HG03571 (cell line): ENCODE measurements around the gene MTARC2.
"Not testable (repeated sequence)": the region's sequence is repeated elsewhere in the genome, so short reads cannot be mapped to it uniquely, and the experiment has no call there.

Experiments used
- ATAC-seq: cut with Tn5 transposase; IDR thresholded peaks from one replicate; pipeline ENCODE4 v1.9.1; 2021; ENCODE audit not compliant: unreplicated experiment

MTARC2 gene

DNA sequence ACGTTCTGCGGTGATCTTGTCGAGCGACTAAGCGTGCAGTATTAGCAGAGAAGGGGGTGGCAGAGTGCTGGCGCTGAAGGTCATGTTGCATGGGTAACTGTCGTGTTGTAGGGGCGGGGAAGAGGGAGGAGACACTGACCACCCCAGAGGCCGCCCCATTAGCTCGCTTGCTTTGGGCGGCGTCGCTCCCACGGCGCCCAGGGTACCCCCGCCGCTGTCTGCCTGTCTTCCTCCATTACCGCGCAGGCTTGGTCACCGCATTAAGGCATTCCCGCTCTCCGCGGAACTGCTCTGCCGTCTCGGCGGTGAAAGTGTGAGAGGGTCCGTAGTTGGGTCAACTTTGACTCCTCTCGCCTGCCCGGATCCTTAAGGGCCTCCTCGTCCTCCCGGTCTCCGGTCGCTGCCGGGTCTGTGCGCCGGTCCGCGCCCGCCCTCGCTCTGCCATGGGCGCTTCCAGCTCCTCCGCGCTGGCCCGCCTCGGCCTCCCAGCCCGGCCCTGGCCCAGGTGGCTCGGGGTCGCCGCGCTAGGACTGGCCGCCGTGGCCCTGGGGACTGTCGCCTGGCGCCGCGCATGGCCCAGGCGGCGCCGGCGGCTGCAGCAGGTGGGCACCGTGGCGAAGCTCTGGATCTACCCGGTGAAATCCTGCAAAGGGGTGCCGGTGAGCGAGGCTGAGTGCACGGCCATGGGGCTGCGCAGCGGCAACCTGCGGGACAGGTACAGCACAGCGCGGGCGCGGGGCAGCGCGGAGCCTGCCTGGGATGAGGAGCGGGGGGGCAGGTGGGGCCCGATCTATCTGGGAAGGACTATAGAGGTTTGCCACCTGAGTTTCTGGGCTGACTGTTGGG, at the start of gene MTARC2:
MTARC2 (plus strand) TSS at position 234 of the 846 bp plus-strand sequence; CDS start at position 444, 210 bp downstream.
- peak; percentile 93 for ATAC-seq

- ATAC-seq: no peak
Observed at GRCh38 chr1:220698607-220699016, 49.5 kb upstream of the MTARC2 start.

GRCh38 chr1:220699044-220699443, 49.1 kb upstream of the MTARC2 start:
- ATAC-seq: no peak

- ATAC-seq: no peak
Observed at GRCh38 chr1:220700556-220701179, 47.5 kb upstream of the MTARC2 start.

DNA sequence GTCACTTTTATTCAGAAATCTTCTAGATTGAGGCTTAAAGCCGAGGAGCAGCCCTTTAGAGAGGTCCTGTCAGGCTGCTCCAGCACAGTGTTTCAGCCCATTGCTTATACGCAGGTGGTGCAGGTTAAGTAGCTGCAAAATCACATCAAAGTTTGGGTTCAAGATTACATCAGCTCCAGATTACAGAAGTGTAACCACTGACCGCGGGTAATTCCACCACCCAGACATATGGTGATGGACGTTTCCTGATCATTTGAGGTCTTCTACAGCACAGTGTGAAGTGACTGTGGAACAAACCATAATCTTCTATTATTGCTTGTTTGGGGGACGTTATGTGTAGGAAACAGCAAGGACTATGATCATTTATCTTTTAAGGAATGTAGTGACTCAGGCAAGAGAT, 46.1 kb upstream of the MTARC2 start:
- no peak for ATAC-seq

GRCh38 chr1:220702733-220703270, 45.3 kb upstream of the MTARC2 start:
- no peak for ATAC-seq

- ATAC-seq: no peak
Observed at GRCh38 chr1:220703305-220703704, 44.8 kb upstream of the MTARC2 start.

DNA sequence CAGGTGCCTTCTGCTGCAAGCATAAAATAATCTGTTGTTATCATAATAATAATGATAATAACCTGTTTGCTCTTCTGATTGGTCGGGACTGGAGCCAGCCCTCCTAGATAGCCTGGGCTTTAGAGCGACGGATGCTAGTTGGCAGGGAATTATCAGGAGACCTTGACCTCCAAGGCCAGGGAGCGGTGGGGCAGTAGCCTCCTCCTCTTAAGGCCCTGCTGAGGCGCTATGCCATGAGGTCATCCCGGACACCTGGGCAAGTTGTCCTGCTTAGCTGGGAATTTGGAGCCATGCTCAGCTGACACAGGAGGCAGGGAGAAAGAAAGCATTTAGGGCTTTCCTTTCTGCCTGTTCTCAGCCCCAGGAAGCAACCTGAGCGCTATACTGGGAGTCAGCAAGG, 42.3 kb upstream of the MTARC2 start:
- no peak for ATAC-seq

DNA sequence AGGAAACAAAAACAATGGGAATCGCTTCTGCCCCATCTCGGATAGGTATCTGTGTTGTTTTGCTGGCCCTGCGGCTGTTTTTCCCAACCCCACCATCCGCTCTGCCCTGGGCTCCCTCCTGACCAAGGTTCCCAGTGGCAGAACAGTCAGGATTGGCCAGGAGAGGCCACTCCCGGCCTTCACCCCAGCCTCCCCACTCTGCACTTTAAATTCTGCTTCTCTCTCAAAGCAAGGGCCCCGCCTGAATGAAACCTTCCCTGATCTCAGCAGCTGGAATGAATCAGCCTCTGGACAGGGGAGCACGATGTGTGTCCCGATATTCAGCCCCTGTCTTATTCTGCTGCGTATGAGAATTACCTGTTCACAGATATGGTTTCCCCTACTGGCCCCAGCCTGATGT, 41.6 kb upstream of the MTARC2 start:
- no peak for ATAC-seq

DNA sequence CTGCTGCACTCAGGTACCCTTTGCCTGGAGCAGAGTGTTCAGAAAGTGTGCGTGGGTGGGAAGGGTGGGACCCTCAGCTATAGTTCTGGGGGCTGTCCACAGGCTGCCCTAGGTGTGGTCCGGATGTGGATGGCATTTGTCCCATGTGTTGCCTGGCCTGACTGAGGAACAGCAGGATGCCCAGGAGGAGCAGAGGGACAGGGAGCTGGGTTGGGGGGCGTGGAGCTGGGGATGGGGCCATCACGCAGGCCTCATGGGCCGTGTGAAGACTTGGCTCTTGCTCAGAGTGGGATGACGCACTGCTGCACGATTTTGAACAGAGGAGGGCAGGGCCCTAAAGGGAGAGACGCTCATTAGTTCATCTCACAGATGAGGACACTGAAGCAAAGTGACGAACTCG, 41.0 kb upstream of the MTARC2 start:
- ATAC-seq: no peak

DNA sequence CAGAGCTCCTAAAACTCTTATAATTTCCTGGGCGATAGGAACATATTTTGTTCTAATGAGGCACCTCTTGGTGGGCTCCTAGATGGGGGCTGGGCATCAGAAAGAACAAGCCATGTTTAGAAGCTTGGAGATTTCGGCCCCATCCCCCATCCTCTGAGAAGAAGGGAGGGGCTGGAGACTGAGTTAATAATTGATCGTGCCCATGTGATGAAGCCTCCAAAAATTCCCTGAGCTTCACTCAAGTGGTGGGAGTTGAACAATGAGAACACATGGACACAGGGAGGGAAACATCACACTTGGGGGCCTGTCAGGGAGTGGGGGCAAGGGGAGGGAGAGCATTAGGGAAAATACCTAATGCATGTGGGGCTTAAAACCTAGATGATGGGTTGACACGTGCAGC, 39.9 kb upstream of the MTARC2 start:
- ATAC-seq: no peak

DNA sequence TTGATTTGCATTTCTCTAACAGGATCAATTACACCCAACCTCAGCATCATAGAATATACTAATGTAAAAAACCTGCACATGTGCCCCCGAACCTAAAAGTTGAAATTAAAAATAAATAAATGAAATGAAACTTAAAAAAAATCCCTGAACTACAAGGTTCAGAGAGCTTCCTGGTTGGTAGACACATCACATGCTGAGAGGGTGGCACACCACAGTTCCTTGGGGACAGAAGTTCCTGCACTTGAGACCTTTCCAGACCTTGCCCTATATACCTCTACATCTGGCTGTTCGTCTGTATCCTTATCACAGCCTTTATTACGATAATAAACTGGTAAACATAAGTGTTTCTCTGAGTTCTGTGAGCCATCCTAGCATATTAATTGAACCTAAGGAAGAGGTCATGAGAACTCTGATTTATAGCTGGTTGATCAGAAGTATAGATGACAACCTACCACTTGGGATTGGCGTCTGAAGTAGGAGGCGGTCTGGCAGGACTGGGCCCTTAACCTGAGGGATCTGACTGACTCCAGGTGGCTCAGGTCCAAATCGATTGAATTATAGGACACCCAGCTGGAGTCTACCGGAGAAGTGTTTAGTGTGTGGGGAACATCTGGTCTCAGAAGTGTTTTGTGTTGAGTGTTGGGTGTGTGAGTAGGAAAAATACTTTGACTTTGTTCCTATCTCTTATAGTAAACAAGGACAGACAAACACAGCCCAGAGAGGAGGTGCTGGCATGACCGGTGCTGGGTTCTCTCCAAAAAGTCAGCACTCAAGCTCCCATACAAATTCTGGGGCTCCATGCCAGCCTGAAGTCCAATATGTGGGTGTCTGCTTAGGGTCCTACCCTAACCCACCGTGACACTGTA, 39.0 kb upstream of the MTARC2 start:
- peak; percentile 32 for ATAC-seq

DNA sequence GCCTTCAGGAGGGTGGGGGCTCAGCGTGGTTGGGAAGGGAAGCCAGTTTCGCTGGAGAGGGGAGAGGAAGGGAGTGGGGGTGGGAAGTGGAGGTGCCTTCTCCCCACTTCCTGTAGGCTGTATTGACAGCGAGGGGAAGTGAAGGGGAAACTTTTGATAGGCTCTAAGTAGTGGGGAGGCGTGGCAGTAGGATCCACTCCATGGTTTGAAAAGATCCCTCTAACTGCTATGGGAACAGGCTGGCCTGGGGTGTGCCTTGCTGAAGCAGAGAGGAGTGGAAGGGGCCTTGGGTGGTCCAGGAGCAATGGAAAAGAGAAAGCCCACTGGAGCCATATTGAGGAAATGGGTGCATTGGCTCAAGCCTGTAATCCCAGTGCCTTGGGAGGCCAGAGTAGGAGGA, 37.8 kb upstream of the MTARC2 start:
- ATAC-seq: no peak

- ATAC-seq: peak; percentile 80
Observed at GRCh38 chr1:220711056-220711809, 36.9 kb upstream of the MTARC2 start.

GRCh38 chr1:220715986-220716385, 32.1 kb upstream of the MTARC2 start:
- not testable (repeated sequence) for ATAC-seq

DNA sequence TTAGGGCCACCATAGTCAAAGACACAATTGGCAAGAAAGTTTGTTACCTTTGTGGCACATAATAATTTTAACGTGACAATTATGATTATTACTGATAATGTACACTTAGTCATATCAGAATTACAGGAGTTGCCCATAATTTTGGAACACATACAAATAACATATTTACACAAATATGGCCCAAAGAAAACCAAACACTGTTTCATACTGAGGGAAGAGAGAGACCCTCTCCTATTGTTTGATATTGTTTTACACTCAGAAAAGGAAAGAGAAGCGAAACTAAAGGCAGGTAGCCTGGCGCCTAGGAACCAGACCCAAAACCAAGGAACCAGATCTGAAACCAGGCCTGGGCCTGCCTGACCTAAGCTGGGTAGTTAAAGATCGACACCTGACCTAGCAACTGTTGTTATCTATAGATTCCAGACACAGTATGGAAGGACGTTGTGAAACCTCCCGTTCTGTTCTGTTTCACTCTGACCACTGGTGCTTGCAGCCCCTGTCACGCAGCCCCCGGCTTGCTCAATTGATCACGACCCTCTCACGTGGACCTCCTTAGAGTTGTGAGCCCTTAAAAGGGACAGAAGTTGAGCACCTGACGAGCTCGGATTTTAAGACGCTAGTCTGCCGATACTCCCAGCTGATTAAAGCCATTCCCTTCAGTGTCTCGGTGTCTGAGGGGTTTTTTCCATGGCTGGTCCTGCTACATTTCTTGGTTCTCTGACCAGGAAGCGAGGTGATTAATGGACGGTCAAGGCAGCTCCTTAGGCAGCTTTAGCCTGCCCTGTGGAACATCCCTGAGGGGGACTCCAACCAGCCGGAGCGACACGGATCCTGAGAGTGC, 30.1 kb upstream of the MTARC2 start:
- ATAC-seq: peak; percentile 71

GRCh38 chr1:220721266-220721665, 26.9 kb upstream of the MTARC2 start:
- ATAC-seq: not testable (repeated sequence)

GRCh38 chr1:220726634-220727033, 21.5 kb upstream of the MTARC2 start:
- ATAC-seq: no peak

DNA sequence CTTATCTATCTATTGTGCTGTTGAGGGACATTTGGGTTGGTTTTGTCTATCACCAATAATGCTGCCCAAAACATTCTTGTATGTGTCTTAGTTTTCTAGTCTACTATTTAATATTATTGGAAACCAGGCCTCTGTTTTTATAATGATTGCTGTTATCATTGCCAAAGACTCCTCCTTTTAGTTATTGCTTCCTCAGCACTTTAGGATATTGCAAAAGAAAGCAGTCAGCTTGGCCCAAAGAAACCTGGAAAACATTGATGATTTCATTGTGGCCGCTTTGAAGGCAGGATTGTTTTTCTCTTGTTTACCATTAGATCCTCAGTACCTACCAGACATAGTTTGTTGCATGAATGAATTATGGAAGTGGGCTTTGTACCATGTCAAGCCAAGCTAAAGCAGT, 20.6 kb upstream of the MTARC2 start:
- ATAC-seq: no peak

DNA sequence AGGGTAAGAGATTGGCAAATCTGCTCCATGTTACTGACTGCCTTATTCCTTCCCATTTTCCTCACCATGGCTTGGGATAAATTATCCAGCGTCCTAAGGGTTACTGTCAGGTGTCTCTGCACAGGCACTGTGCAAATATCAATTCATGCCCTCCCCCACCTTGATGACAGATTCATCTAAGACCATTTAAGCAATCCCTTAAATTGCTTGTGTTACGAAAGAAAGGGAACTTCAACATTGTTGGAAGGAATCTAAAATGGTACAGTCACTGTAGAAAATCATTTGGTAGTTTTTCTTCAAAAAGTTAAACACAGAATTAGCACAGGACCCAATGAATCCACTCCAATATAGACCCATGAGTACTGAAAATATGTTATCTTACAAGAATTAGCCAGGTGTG, 17.6 kb upstream of the MTARC2 start:
- ATAC-seq: no peak
